Osteocyte (in vitro differentiated cells): ENCODE results near the gene WDR70. TPM values are rescaled to one million over a fixed set of nuclear protein-coding genes. Genes with fewer than 3 reads are reported as not detected.

Experiments
- DNase-seq: peaks from one replicate; pipeline ENCODE4 v3.0.0; 2021; ENCODE audit warnings: mixed read lengths; ENCODE audit not compliant: unreplicated experiment; ENCODE audit errors: extremely low spot score
- H3K27ac Mint-ChIP-seq: one replicate; pipeline ENCODE4 v1.8.0; 2021; ENCODE audit warnings: mild to moderate bottlenecking, mixed read lengths; ENCODE audit not compliant: unreplicated experiment
- H3K27me3 Mint-ChIP-seq: one replicate; pipeline ENCODE4 v1.8.0; 2021; ENCODE audit warnings: mixed read lengths; ENCODE audit not compliant: unreplicated experiment
- H3K36me3 Mint-ChIP-seq: one replicate; pipeline ENCODE4 v1.8.0; 2021; ENCODE audit warnings: mixed read lengths; ENCODE audit not compliant: unreplicated experiment
- H3K4me1 Mint-ChIP-seq: one replicate; pipeline ENCODE4 v1.8.0; 2021; ENCODE audit warnings: mixed read lengths; ENCODE audit not compliant: unreplicated experiment
- H3K4me3 Mint-ChIP-seq: one replicate; pipeline ENCODE4 v1.8.0; 2021; ENCODE audit warnings: mild to moderate bottlenecking, moderate library complexity, mixed read lengths; ENCODE audit not compliant: unreplicated experiment
- H3K9me3 Mint-ChIP-seq: one replicate; pipeline ENCODE4 v1.8.0; 2021; ENCODE audit warnings: mixed read lengths; ENCODE audit not compliant: unreplicated experiment
- CTCF ChIP-seq: fragments of 200-600 bp; sonication (generic); IDR thresholded peaks from 2 replicates; pipeline ENCODE4 v1.5.0; 2021; ENCODE audit warnings: antibody characterized with exemption, mild to moderate bottlenecking, moderate library complexity
- total RNA-seq: library from RNA; stranded (reverse); gene quantifications from 2 replicates; pipeline ENCODE4 v1.2.1, GENCODE V29; 2021

The WDR70 gene
- total RNA-seq, 1 donor from 2014 or later = 35.4 TPM

GRCh38 chr5:37495668-37496347 lies 116.7 kb downstream of the WDR70 start:
- Mint-ChIP-seq H3K9me3 (no peaks in the 10 kb centered on the region), H3K4me1 (peaks cover 7% of the 10 kb centered on the region), H3K36me3 (peaks cover 14% of the 10 kb centered on the region), H3K4me3 (no peak overlapping the region), H3K27ac (no peak overlapping the region), H3K27me3 (no peaks in the 10 kb centered on the region)
- DNase-seq = no peak
- TF ChIP-seq CTCF = no peak

GRCh38 chr5:37496902-37497445 lies 117.9 kb downstream of the WDR70 start:
- no peak overlapping the region for H3K4me3 Mint-ChIP-seq
- peaks cover 11% of the 10 kb centered on the region for H3K4me1 Mint-ChIP-seq
- H3K9me3 Mint-ChIP-seq = peaks cover 4% of the 10 kb centered on the region
- DNase-seq = no peak
- TF ChIP-seq CTCF = no peak
- H3K27me3 Mint-ChIP-seq = no peaks in the 10 kb centered on the region
- H3K36me3 Mint-ChIP-seq = peaks cover 21% of the 10 kb centered on the region
- no peak overlapping the region for H3K27ac Mint-ChIP-seq

GRCh38 chr5:37501152-37501551 lies 122.0 kb downstream of the WDR70 start:
- peaks cover 8% of the 10 kb centered on the region for H3K9me3 Mint-ChIP-seq
- peaks cover 4% of the 10 kb centered on the region for H3K4me1 Mint-ChIP-seq
- no peak for TF ChIP-seq CTCF
- H3K36me3 Mint-ChIP-seq = peaks cover 28% of the 10 kb centered on the region
- no peak overlapping the region for H3K27ac Mint-ChIP-seq
- DNase-seq = no peak
- H3K27me3 Mint-ChIP-seq = no peaks in the 10 kb centered on the region
- no peak overlapping the region for H3K4me3 Mint-ChIP-seq

- TF ChIP-seq CTCF = no peak
- Mint-ChIP-seq H3K9me3 (peaks cover 4% of the 10 kb centered on the region), H3K4me3 (no peak overlapping the region), H3K27ac (no peak overlapping the region), H3K36me3 (peaks cover 12% of the 10 kb centered on the region), H3K27me3 (no peaks in the 10 kb centered on the region), H3K4me1 (peaks cover 1% of the 10 kb centered on the region)
- no peak for DNase-seq
Observed at GRCh38 chr5:37506241-37506640, 127.1 kb downstream of the WDR70 start.

- Mint-ChIP-seq H3K27ac (no peak overlapping the region), H3K4me3 (no peak overlapping the region), H3K9me3 (peaks cover 4% of the 10 kb centered on the region), H3K36me3 (peaks cover 9% of the 10 kb centered on the region), H3K4me1 (no peaks in the 10 kb centered on the region), H3K27me3 (no peaks in the 10 kb centered on the region)
- no peak for DNase-seq
- no peak for TF ChIP-seq CTCF
Observed at GRCh38 chr5:37506722-37507121, 127.6 kb downstream of the WDR70 start.
